BJ (cell line): ENCODE results near the gene PRKAG2. TPM values are rescaled to one million over a fixed set of nuclear protein-coding genes. Genes with fewer than 3 reads are reported as not detected.

Experiments used
- CTCF ChIA-PET: fragments of 350-600 bp; formaldehyde crosslinking; extraction: SDS; loops from one replicate; lab custom pipeline; 2021; ENCODE audit warnings: antibody characterized with exemption, inconsistent platforms; lab: Yijun Ruan, JAX
- POLR2A ChIA-PET: fragments of 300-600 bp; sonication (Branson Sonifier 250); formaldehyde crosslinking; extraction: SDS; loops from one replicate; lab custom pipeline; 2021; ENCODE audit warnings: antibody characterized with exemption; lab: Charles Lee
- DNase-seq: peaks from one replicate; pipeline ENCODE4 v3.0.0-alpha.2; 2011; ENCODE audit warnings: low read depth
- H3K27me3 ChIP-seq: 2 replicates; pipeline ENCODE4 v1.6.0; 2011; ENCODE audit warnings: low read length; ENCODE audit not compliant: control insufficient read depth, insufficient read depth
- H3K36me3 ChIP-seq: 2 replicates; pipeline ENCODE4 v1.5.1; 2011; ENCODE audit warnings: low read length; ENCODE audit not compliant: control insufficient read depth, insufficient read depth
- H3K4me3 ChIP-seq: 2 replicates; pipeline ENCODE4 v1.5.1; 2011; ENCODE audit warnings: low read depth, mild to moderate bottlenecking, control low read depth, low read length
- CTCF ChIP-seq: IDR thresholded peaks from 2 replicates; pipeline ENCODE4 v1.5.1; 2011; ENCODE audit warnings: low read depth, mild to moderate bottlenecking, control low read depth, inconsistent platforms, low read length, moderate library complexity; ENCODE audit not compliant: insufficient read depth
- polyA plus RNA-seq: library from polyadenylated mRNA; depleted of rRNA; stranded (reverse); fragments of >200 nt; gene quantifications from 2 replicates; pipeline ENCODE4 v1.2.3, GENCODE V29; 2011

The PRKAG2 gene
- polyA plus RNA-seq, 1 experiment, result 11.3 TPM

- CTCF ChIA-PET, result no interaction called here
- H3K36me3 ChIP-seq, result no peaks in the 10 kb centered on the region
- POLR2A ChIA-PET, result no interaction called here
- no peaks in the 10 kb centered on the region for H3K27me3 ChIP-seq
- no peak for DNase-seq
- no peak overlapping the region for H3K4me3 ChIP-seq
- no peak for TF ChIP-seq CTCF
Measured at GRCh38 chr7:151840088-151840910, 36.6 kb downstream of the PRKAG2 start.

GRCh38 chr7:151839451-151839921, 37.4 kb downstream of the PRKAG2 start:
- CTCF ChIA-PET, result interaction anchor here (0.6 kb wide), 1 partner anchor 12 kb away, joined by 3 read pairs; no protein-coding TSS in a partner anchor
- no peak for TF ChIP-seq CTCF
- Histone ChIP-seq H3K36me3 (no peaks in the 10 kb centered on the region), H3K27me3 (no peaks in the 10 kb centered on the region), H3K4me3 (no peak overlapping the region)
- POLR2A ChIA-PET, result no interaction called here
- no peak for DNase-seq

GRCh38 chr7:151838861-151839381, 38.0 kb downstream of the PRKAG2 start:
- H3K27me3 ChIP-seq, result no peaks in the 10 kb centered on the region
- POLR2A ChIA-PET, result no interaction called here
- DNase-seq, result no peak
- H3K36me3 ChIP-seq, result no peaks in the 10 kb centered on the region
- TF ChIP-seq CTCF, result no peak
- CTCF ChIA-PET, result interaction anchor here (0.6 kb wide), 1 partner anchor 12 kb away, joined by 3 read pairs; no protein-coding TSS in a partner anchor
- no peak overlapping the region for H3K4me3 ChIP-seq

- DNase-seq, result no peak
- Histone ChIP-seq H3K27me3 (0 out of 2 replicates have a peak, but pooled peaks cover under 1% of the 10 kb centered on the region), H3K4me3 (no peak overlapping the region), H3K36me3 (no peaks in the 10 kb centered on the region)
- POLR2A ChIA-PET, result no interaction called here
- no peak for TF ChIP-seq CTCF
- CTCF ChIA-PET, result interaction anchor here (0.6 kb wide), 1 partner anchor 56 kb away, joined by 3 read pairs; no protein-coding TSS in a partner anchor
Measured at GRCh38 chr7:151838072-151838471, 38.8 kb downstream of the PRKAG2 start.

DNA sequence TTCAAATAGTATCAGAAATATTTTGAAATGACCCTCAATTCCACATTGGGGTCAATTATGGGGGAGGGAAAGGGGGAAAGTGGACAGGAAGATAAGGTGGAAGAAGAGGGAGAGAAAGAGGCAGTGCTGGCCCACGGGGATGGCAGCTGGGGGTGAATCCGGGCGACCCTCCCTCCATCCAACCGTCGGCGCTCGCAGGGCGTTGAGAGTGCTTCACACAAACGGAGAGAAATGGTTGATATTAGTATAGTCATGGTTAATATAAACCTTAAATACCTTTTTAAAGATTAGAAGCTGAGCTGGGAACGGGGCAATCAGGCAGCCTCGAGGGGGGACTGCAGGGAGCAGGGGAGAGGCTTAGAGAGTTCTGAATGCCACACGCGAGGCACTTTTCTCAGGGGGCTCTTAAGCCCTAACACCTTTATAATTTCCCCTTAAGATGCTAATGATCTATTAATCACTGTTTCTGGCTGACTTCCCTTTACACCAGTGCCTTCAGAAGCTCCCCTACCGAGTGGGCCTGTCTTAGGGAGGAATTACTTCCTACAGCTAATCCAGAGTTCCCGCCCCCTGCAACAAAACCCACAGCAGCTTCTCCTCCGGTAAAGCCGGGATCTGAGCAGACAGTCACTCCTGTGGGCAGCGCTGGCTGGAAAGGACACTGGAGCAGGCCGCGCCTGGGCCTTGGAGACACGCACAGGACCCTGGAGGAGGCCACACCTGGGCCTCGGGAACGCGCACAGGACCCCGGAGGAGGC, 39.5 kb downstream of the PRKAG2 start:
- no peak overlapping the region for H3K4me3 ChIP-seq
- H3K27me3 ChIP-seq, result 0 out of 2 replicates have a peak, but pooled peaks cover 2% of the 10 kb centered on the region
- no peaks in the 10 kb centered on the region for H3K36me3 ChIP-seq
- CTCF ChIA-PET, result no interaction called here
- POLR2A ChIA-PET, result no interaction called here
- DNase-seq, result no peak
- no peak for TF ChIP-seq CTCF
